Activated T-helper 1 cell treated with anti-CD3 and anti-CD28 coated beads, Interleukin-12 subunit alpha, Interleukin-12 subunit beta, Interleukin-2, Interleukin-4 antibody, amounts not matched to agents 30 ng/mL and 10 ng/mL and 1 ng/mL, durations not matched to agents 14 hours and 24 hours and 36 hours (primary cell): ENCODE data around the gene SLC36A3. TPM values are rescaled to one million over a fixed set of nuclear protein-coding genes. Genes with fewer than 3 reads are reported as not detected.

Experiments
- DNase-seq: peaks from one replicate; pipeline ENCODE4 v3.0.0; 2021; ENCODE audit warnings: low spot score
- H3K27ac Mint-ChIP-seq: one replicate; pipeline ENCODE4 v1.8.0; 2021; ENCODE audit warnings: mild to moderate bottlenecking, mixed read lengths
- H3K27me3 Mint-ChIP-seq: one replicate; pipeline ENCODE4 v1.8.0; 2022; ENCODE audit warnings: mild to moderate bottlenecking, moderate library complexity, mixed read lengths; ENCODE audit not compliant: insufficient read depth
- H3K36me3 Mint-ChIP-seq: one replicate; pipeline ENCODE4 v1.8.0; 2021; ENCODE audit warnings: low read depth, mixed read lengths
- H3K4me1 Mint-ChIP-seq: one replicate; pipeline ENCODE4 v1.8.0; 2021; ENCODE audit warnings: low read depth, mixed read lengths
- H3K4me3 Mint-ChIP-seq: one replicate; pipeline ENCODE4 v1.8.0; 2021; ENCODE audit warnings: mild to moderate bottlenecking, moderate library complexity, mixed read lengths
- H3K9me3 Mint-ChIP-seq: one replicate; pipeline ENCODE4 v1.8.0; 2021; ENCODE audit warnings: mixed read lengths
- intact Hi-C: fragments of 100-400 bp; cut with micrococcal nuclease; formaldehyde crosslinking; loops from one replicate; pipeline ENCODE4 v1.15.1; 2024
- total RNA-seq: library from RNA; stranded (reverse); gene quantifications from 2 replicates; pipeline ENCODE4 v1.2.3, GENCODE V29; 2022

SLC36A3 gene
- total RNA-seq = not detected in 2 replicates

- H3K27me3 Mint-ChIP-seq = peaks cover 35% of the 10 kb centered on the region
- no peaks in the 10 kb centered on the region for H3K9me3 Mint-ChIP-seq
- H3K36me3 Mint-ChIP-seq = no peaks in the 10 kb centered on the region
- no peak within 1 kb of the TSS for H3K4me3 Mint-ChIP-seq
- DNase-seq = no peak
- no peaks in the 10 kb centered on the region for H3K4me1 Mint-ChIP-seq
- H3K27ac Mint-ChIP-seq = no peak within 1 kb of the TSS
- intact Hi-C loops = no loop called here
Observed at GRCh38 chr5:151303666-151304065, at the start of gene SLC36A3. SLC36A3 (minus strand) TSS chr5:151303766; CDS start chr5:151303354, 412 bp downstream.

- no peak for DNase-seq
- Mint-ChIP-seq H3K27ac (no peak overlapping the region), H3K4me3 (no peak overlapping the region), H3K9me3 (no peaks in the 10 kb centered on the region), H3K27me3 (no peaks in the 10 kb centered on the region), H3K36me3 (no peaks in the 10 kb centered on the region), H3K4me1 (no peaks in the 10 kb centered on the region)
- intact Hi-C loops = no loop called here
Observed at GRCh38 chr5:151351671-151352070, 48.1 kb upstream of the SLC36A3 start.

GRCh38 chr5:151348789-151349188 lies 45.2 kb upstream of the SLC36A3 start:
- Mint-ChIP-seq H3K27me3 (no peaks in the 10 kb centered on the region), H3K4me3 (no peak overlapping the region), H3K27ac (no peak overlapping the region), H3K9me3 (no peaks in the 10 kb centered on the region), H3K4me1 (no peaks in the 10 kb centered on the region), H3K36me3 (no peaks in the 10 kb centered on the region)
- no peak for DNase-seq
- intact Hi-C loops = no loop called here

- intact Hi-C loops = no loop called here
- Mint-ChIP-seq H3K27ac (no peak within 1 kb of the TSS), H3K4me1 (no peaks in the 10 kb centered on the region), H3K9me3 (no peaks in the 10 kb centered on the region), H3K27me3 (no peaks in the 10 kb centered on the region), H3K36me3 (no peaks in the 10 kb centered on the region), H3K4me3 (no peak within 1 kb of the TSS)
- DNase-seq = no peak
Observed at GRCh38 chr5:151347369-151347768, 43.8 kb upstream of the SLC36A3 start, which contains the start of gene SLC36A2. SLC36A2 (minus strand) TSS chr5:151347559; CDS start chr5:151347460, 99 bp downstream.

- Mint-ChIP-seq H3K4me1 (no peaks in the 10 kb centered on the region), H3K27me3 (peaks cover 6% of the 10 kb centered on the region), H3K4me3 (no peak overlapping the region), H3K27ac (no peak overlapping the region), H3K9me3 (no peaks in the 10 kb centered on the region), H3K36me3 (no peaks in the 10 kb centered on the region)
- no peak for DNase-seq
- intact Hi-C loops = no loop called here
Observed at GRCh38 chr5:151345808-151346478, 42.4 kb upstream of the SLC36A3 start.

GRCh38 chr5:151345187-151345807 lies 41.7 kb upstream of the SLC36A3 start:
- Mint-ChIP-seq H3K4me1 (no peaks in the 10 kb centered on the region), H3K36me3 (no peaks in the 10 kb centered on the region), H3K27me3 (peaks cover 6% of the 10 kb centered on the region), H3K9me3 (no peaks in the 10 kb centered on the region), H3K27ac (no peak overlapping the region), H3K4me3 (no peak overlapping the region)
- DNase-seq = no peak
- intact Hi-C loops = no loop called here

GRCh38 chr5:151344088-151344487 lies 40.5 kb upstream of the SLC36A3 start:
- Mint-ChIP-seq H3K4me3 (no peak overlapping the region), H3K36me3 (no peaks in the 10 kb centered on the region), H3K27me3 (peaks cover 6% of the 10 kb centered on the region), H3K27ac (no peak overlapping the region), H3K9me3 (no peaks in the 10 kb centered on the region), H3K4me1 (no peaks in the 10 kb centered on the region)
- DNase-seq = no peak
- intact Hi-C loops = no loop called here

- H3K36me3 Mint-ChIP-seq = no peaks in the 10 kb centered on the region
- H3K27me3 Mint-ChIP-seq = peaks cover 6% of the 10 kb centered on the region
- DNase-seq = no peak
- H3K9me3 Mint-ChIP-seq = no peaks in the 10 kb centered on the region
- H3K27ac Mint-ChIP-seq = no peak overlapping the region
- intact Hi-C loops = no loop called here
- no peak overlapping the region for H3K4me3 Mint-ChIP-seq
- no peaks in the 10 kb centered on the region for H3K4me1 Mint-ChIP-seq
Observed at GRCh38 chr5:151340004-151340403, 36.4 kb upstream of the SLC36A3 start.

- Mint-ChIP-seq H3K36me3 (no peaks in the 10 kb centered on the region), H3K4me3 (no peak overlapping the region), H3K9me3 (no peaks in the 10 kb centered on the region), H3K4me1 (no peaks in the 10 kb centered on the region), H3K27ac (no peak overlapping the region), H3K27me3 (peaks cover 6% of the 10 kb centered on the region)
- intact Hi-C loops = no loop called here
- no peak for DNase-seq
Observed at GRCh38 chr5:151338734-151339133, 35.2 kb upstream of the SLC36A3 start.

- Mint-ChIP-seq H3K27me3 (peaks cover 2% of the 10 kb centered on the region), H3K27ac (no peak overlapping the region), H3K36me3 (no peaks in the 10 kb centered on the region), H3K4me1 (no peaks in the 10 kb centered on the region), H3K4me3 (no peak overlapping the region), H3K9me3 (no peaks in the 10 kb centered on the region)
- intact Hi-C loops = no loop called here
- no peak for DNase-seq
Observed at GRCh38 chr5:151332857-151333256, 29.3 kb upstream of the SLC36A3 start.

- DNase-seq = no peak
- peaks cover 3% of the 10 kb centered on the region for H3K9me3 Mint-ChIP-seq
Observed at GRCh38 chr5:151328734-151329133, 25.2 kb upstream of the SLC36A3 start.

GRCh38 chr5:151327585-151327984 lies 24.0 kb upstream of the SLC36A3 start:
- Mint-ChIP-seq H3K9me3 (peaks cover 3% of the 10 kb centered on the region), H3K4me1 (no peaks in the 10 kb centered on the region), H3K4me3 (no peak overlapping the region), H3K36me3 (no peaks in the 10 kb centered on the region), H3K27ac (no peak overlapping the region), H3K27me3 (peaks cover 10% of the 10 kb centered on the region)
- intact Hi-C loops = no loop called here
- DNase-seq = no peak

More at GRCh38 chr5:151328734-151329133, 25.2 kb upstream of the SLC36A3 start:
- H3K27me3 Mint-ChIP-seq = peaks cover 4% of the 10 kb centered on the region
- intact Hi-C loops = no loop called here
- H3K4me3 Mint-ChIP-seq = no peak overlapping the region
- H3K4me1 Mint-ChIP-seq = no peaks in the 10 kb centered on the region
- H3K27ac Mint-ChIP-seq = no peak overlapping the region
- H3K36me3 Mint-ChIP-seq = no peaks in the 10 kb centered on the region

- intact Hi-C loops = no loop called here
- no peak overlapping the region for H3K27ac Mint-ChIP-seq
- no peak for DNase-seq
- no peaks in the 10 kb centered on the region for H3K36me3 Mint-ChIP-seq
- H3K4me1 Mint-ChIP-seq = no peaks in the 10 kb centered on the region
- H3K9me3 Mint-ChIP-seq = peaks cover 3% of the 10 kb centered on the region
- H3K27me3 Mint-ChIP-seq = peaks cover 10% of the 10 kb centered on the region
- H3K4me3 Mint-ChIP-seq = no peak overlapping the region
Observed at GRCh38 chr5:151326266-151326665, 22.7 kb upstream of the SLC36A3 start.
